HG02623 (cell line): ENCODE measurements around the gene HRAS.

Experiments
- ATAC-seq: cut with Tn5 transposase; IDR thresholded peaks from one replicate; pipeline ENCODE4 v1.9.1; 2021; ENCODE audit warnings: moderate library complexity; ENCODE audit not compliant: unreplicated experiment

The HRAS gene

DNA sequence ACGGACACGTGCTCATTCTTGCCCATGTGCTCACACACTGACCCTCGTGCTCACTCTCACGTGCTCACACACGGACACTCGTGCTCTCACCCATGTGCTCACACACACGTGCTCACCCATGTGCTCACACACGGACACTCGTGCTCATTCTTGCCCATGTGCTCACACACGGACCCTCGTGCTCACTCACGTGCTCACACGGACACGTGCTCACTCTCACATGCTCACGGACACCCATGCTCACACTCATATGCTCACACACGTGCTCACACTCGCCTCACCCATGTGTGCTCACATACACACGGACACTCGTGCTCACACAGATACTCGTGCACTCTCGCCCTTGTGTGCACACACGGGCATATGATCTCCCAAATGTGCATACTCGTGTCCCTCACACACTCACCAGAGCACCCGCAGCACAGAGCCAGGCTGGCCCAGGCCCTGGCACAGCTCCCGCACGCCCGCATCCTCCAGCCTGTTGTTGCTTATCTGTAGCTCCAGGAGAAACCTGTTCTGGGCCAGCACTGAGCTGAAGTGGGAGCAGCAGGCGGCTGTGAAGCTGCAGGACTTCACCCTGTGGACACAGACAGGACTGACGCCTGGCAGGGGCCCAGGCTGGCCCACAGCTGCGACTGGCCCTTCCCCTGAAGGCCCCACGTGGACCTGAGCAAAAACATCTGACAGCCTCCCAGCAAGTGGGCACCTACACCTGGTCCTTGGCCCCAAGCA is 37.6 kb downstream of the HRAS start:
- ATAC-seq, result no peak

DNA sequence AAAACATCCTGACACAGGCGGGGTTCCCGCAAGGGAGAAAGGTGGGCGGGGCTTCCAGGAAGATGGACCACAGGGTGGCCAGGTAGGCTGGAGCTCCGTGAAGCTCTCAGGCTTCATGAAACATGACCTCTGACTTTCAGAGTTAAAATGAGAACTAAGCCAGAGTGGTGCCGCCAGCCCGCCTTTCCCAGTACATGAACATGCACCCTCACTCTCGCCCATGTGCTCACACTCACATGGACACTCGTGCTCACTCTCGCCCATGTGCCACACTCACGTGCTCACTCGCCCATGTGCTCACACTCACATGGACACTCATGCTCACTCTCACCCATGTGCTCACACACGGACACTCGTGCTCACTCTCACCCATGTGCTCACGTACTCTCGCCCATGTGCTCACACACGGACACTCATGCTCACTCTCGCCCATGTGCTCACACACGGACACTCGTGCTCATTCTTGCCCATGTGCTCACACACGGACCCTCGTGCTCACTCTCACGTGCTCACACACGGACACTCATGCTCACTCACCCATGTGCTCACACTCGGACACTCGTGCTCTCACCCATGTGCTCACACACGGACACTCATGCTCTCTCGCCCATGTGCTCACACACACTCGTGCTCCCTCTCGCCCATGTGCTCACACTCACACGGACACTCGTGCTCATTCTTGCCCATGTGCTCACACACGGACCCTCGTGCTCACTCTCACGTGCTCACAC is 38.4 kb downstream of the HRAS start:
- ATAC-seq, result no peak

DNA sequence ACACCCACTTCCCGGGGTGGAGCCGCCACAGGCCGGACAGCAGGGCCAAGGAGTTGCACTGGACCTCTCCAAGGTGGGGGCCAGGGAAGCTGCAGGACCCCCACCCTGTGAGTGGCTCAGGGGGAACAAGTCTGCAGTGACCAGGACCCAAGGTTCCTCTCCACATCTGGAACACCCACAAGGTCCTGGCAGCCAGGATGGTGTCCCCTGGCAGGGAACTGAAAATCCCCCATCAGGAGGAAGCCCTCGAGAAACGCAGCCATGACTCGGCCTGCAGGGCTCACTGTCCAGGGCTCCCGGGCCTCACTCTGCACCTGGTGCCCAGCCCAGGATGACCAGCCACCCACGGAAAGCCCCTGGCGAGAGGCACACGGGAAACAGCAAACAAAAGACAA is 39.8 kb downstream of the HRAS start:
- no peak for ATAC-seq

DNA sequence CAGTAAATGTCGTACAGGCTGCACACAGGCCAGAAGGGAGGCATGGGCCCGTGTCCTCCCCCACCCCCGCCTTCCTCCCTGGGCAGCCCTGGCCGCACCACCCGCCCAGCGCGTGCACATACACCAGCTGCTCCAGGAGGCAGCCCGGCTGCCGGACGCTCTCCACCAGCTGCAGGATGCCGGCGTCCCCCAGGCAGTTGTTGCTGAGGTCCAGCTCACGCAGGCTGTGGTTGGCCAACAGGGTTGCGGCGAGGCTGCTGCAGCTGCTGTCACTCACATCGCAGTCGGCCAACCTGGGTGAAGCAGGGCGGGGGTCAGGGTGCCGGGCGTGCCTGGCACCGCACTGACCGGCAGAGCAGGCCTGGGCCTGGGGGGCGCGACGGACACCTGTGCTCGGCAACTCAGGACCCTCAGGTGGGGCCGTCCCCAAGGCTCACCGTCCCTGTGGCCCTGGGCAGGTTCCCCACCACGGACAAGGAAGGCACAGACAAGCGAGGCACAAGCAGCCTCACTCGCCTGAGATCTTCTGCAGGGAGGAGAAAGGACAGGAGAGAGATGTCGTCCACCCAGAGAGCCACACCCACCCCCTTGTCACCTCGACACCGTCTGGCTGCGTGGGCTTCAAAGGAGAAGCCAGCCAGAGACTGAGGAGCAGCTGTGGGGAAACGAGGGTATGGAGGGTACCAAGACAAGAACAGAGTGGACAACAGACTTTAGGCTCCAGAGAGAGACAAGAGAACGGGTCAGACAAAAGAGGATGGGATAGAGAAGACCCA is 40.4 kb downstream of the HRAS start:
- ATAC-seq, result no peak

DNA sequence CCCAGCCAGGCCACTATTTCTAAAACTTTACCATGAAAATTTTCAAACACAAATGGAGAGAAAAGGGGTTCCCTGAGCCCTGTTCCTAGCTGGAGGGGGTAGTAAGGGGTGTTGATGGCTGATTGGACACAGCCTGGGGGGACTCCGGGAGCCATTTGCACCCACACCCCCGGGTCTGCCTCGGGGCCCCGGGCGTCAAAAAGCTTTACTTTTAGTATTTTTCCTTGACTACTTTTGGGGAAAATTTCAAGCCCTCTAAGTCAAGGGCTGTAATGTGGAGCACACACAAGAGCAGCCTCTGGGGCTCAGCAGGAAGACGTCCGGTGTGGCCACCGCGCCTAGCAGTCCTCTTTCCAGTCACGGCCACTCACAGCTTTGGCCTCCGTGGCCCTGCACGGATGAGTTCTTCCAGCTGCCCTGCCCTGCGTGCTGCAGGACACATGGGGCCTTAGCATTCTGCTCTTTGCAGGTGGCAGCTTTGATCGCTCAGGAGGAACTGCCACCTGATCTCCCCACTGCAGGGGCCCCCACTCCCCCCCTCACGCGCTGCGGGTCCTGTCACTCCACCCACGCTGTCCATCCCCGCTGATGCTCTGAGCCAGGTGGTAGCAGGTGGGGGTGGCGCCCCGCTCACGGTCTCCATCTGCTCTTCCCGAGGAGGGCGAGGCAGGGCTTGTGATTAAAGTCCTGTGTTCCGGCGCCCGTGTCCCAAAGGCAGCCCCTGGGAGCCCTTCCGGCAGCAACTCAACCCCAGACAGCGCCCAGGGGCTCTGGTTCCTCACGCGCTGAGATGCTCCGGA is 42.7 kb downstream of the HRAS start:
- ATAC-seq, result no peak

DNA sequence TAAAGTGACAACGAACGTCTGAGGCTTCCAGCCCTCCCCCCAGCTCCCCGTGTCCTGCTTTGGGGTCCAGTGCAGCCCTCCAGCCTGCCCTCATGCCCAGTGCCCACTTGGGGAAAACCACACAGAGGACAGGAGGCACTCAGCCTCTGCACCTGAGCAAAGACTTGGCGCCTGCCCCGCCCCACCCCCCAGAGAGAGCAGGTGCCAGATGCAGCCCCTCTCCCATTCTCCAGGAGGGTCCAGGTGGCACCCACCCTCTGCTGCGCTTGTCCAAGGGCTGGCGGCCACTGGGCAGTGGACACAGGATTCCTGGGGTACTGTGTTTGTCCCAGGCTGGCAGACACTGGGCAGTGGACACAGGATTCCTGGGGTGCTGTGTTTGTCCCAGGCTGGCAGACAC is 44.0 kb downstream of the HRAS start:
- ATAC-seq, result no peak

DNA sequence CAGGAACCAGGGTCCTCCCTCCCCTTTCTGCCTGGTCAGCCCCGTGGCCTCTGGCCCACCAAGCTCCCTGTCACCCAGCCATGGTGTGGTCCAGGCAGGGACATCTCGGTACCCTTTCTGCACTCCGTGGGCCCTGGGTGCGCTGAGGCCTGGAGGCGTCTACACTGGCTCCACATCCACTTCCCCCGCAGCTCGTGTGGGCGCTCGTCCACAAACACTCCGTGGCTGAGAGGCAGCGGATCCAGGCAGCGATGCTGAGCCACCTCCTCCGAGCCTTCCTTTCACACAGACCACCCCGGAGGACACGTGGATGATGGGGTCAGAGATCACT is 44.5 kb downstream of the HRAS start:
- ATAC-seq, result no peak

DNA sequence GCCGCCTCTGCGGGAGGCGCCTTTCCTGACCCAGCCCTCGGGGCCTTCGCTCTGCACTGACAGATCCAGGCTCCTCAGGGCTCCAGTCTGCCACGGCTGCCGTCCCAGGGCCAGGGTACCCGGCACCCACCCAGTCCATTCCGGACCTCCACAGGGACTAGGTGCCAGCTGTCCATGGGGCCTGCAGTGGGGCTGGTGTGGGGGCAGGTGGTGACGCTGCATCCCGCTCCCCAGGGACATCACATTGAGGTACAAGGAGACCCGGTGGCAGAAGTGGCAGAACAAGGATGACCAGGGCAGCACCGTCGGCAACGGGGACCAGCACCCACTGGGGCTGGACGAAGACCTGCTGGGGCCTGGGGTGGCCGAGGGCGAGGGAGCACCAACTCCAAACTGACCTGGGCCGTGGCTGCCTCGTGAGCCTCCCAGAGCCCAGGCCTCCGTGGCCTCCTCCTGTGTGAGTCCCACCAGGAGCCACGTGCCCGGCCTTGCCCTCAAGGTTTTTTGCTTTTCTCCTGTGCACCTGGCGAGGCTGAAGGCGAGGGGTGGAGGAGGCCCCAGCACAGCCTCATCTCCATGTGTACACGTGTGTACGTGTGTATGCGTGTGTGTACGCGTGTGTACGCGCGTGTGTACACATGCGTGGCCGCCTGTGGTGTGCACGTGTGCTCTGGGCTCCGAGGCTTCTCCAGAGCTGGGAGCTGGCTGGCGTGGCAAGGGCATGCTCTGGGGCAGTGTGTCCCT is 45.0 kb downstream of the HRAS start:
- ATAC-seq, result no peak

DNA sequence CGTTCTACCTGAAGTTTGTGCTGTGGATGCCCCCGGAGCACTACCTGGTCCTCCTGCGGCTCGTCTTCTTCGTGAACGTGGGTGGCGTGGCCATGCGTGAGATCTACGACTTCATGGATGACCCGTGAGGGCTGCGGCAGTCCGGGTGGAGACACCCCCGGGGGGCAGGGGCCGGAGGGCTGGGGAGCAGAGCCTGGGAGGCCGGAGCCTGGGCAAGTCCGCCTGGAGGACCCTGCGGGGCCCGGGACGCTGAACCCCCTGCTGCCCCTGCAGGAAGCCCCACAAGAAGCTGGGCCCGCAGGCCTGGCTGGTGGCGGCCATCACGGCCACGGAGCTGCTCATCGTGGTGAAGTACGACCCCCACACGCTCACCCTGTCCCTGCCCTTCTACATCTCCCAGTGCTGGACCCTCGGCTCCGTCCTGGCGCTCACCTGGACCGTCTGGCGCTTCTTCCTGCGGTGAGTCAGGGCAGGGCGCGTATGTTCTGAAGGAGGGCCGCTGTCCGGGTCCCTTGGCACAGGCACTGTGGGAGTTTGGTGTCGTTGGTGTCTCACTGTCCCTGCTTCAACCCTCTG is 45.7 kb downstream of the HRAS start:
- ATAC-seq, result no peak

DNA sequence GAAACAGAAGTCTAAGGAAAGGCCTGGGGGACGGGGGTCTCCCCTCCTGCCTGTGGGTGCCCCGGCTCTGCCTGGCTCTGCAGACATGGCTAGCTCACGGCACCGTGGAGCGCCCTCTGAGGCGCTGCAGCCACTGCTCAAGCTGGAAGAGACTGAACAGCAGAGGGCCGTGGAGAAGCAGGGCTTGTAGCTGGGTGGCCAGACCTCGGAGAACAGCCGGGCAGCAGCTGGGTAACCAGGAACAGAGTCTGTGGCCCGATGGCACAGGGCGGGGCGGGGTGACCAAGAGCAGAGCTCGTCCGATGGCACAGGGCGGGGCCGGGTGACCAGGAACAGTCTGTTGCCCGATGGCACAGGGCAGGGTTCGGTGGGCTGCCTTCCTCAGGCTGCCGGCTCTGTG is 46.4 kb downstream of the HRAS start:
- no peak for ATAC-seq

DNA sequence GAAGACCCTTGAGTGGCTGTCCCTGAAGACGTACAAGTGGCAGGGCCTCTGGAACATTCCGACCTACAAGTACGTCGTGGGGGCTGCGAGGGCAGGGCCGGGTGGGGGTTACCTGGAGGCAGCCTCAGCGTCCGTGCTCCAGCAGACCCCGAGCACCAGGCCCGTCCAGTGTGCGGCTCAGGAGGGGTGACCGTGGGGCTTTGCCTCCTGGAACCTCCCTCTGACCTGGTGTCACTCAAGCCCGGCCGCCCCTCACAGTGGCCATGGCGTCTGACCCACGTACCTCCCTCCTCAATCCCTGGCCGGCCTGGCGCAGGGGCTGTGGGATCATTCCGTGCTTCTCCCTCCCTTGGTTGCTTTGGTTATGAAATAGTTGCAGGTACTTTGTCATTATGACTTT is 46.8 kb downstream of the HRAS start:
- ATAC-seq, result no peak

DNA sequence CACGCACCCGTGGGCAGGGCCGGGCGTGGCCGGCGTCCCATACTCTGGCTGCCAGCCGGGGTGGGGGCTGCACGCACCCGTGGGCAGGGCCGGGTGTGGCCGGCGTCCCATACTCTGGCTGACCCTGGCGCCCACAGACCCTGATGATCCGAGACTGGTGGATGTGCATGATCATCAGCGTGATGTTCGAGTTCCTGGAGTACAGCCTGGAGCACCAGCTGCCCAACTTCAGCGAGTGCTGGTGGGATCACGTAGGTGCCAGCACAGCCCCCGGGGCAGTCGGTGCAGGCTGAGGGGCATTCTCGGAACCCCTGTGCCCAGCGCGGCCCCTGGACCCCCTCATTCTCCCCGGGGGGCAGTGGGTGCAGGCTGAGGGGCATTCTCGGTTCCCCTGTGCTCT is 47.3 kb downstream of the HRAS start:
- no peak for ATAC-seq

DNA sequence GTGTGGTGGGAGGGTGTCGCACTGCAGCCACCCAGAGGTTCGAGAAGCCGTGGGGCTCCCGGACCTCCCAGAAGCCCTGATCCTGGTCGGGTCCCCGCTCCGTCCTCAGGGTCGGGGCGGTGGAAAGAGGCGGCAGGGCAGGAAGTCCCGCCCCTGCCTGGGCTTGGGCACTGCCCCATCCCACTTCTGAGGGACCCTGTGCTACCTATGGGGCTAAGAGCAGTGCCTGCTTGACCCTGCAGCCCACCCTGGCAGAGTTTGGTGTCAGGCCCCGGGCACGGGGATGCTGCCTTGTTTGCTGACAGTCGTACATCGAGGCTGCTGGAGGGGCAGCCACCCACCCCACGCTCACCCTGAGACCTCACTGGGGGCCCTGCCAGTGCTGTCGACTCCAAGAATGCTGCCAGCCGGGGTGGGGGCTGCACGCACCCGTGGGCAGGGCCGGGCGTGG is 47.8 kb downstream of the HRAS start:
- no peak for ATAC-seq

DNA sequence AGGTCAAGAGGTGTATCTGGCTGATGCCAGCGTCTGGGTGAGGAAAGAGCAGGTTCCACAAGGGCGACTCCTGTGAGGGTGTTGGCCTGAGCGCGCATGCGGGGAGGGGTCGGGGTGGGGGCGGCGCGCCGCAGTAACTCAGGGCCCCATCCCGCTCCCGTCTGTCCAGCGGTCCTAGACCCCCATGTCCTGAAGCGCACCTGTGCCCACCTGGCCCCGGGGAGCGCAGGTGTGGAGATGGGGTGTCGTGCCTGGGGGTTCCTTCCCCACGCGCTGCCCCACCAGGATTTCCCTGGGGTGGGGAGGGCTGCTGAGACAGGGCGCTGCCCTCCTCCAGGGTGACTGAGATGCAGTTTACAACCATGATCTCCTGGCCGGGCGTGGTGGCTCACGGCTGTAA is 49.2 kb downstream of the HRAS start:
- ATAC-seq, result no peak

DNA sequence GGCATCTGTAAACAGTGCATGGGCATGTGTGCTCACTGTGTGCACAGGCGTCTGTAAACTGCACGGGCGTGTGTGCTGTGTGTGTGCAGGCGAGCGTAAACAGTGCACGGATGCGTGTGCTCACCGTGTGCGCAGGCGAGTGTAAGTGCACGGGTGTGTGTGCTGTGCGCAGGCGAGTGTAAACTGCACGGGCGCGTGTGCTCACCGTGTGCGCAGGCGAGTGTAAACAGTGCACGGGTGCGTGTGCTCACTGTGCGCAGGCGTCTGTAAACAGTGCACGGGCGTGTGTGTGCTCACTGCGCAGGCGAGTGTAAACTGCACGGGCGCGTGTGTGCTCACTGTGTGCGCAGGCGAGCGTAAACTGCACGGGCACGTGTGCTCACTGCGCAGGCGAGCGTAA is 50.8 kb downstream of the HRAS start:
- no peak for ATAC-seq
